Gastroesophageal sphincter (tissue), 4 donors: ENCODE results near the gene NMRK1. TPM values are rescaled to one million over a fixed set of nuclear protein-coding genes. Genes with fewer than 3 reads are reported as not detected.

Experiments used
- ATAC-seq: fragments of 150-250 bp; one replicate; pipeline ENCODE4 v1.9.1; 2016; ENCODE audit warnings: mild to moderate bottlenecking, moderate library complexity
- H3K27ac ChIP-seq, 4 donors: fragments of 200-600 bp; sonication (generic) in 3 of 4; 1 replicate in 3 of 4; 2 replicates in 1 of 4; pipeline ENCODE4 v1.5.1; 2016 to 2019
- H3K27me3 ChIP-seq: fragments of 200-600 bp; sonication (generic); one replicate; pipeline ENCODE4 v1.5.1; 2019
- H3K36me3 ChIP-seq, 2 donors: fragments of 200-600 bp; sonication (generic); one replicate each; pipeline ENCODE4 v1.5.1; 2019; ENCODE audit warnings: control low read depth in 1 of 2
- H3K4me1 ChIP-seq, 3 donors: fragments of 200-600 bp; sonication (generic); 1 replicate in 2 of 3; 2 replicates in 1 of 3; pipeline ENCODE4 v1.5.1; 2016 to 2019; ENCODE audit warnings: control low read depth in 2 of 3
- H3K4me3 ChIP-seq, 2 donors: fragments of 200-600 bp; sonication (generic); one replicate each; pipeline ENCODE4 v1.5.1; 2019; ENCODE audit warnings: mild to moderate bottlenecking in 1 of 2, moderate library complexity in 1 of 2
- H3K9me3 ChIP-seq, 3 donors: fragments of 200-600 bp; sonication (generic); one replicate each; pipeline ENCODE4 v1.5.1; 2017 to 2019; ENCODE audit warnings: control low read depth in 2 of 3
- CTCF ChIP-seq, 4 experiments: fragments of 200-600 bp in 2 of 4; fragments of 450-650 bp in 2 of 4; sonication (generic) in 1 of 4; IDR thresholded peaks; one replicate each; pipeline ENCODE4 v1.5.1; 2017 to 2019; ENCODE audit warnings: antibody characterized with exemption in 4 of 4, mild to moderate bottlenecking in 2 of 4, moderate library complexity in 2 of 4
- EP300 ChIP-seq: sonication (generic); formaldehyde crosslinking; IDR thresholded peaks from one replicate; pipeline ENCODE4 v1.6.1; 2017; ENCODE audit warnings: antibody characterized with exemption, mild to moderate bottlenecking
- POLR2A ChIP-seq, 2 donors: fragments of 450-650 bp; IDR thresholded peaks; one replicate each; pipeline ENCODE4 v1.6.1; 2017; ENCODE audit warnings: antibody characterized with exemption in 2 of 2, mild to moderate bottlenecking in 2 of 2, moderate library complexity in 1 of 2
- POLR2AphosphoS5 ChIP-seq: sonication (generic); formaldehyde crosslinking; IDR thresholded peaks from one replicate; pipeline ENCODE4 v1.6.1; 2017; ENCODE audit warnings: antibody characterized with exemption
- whole genome bisulfite sequencing, 2 donors: methylation state at CpG; one replicate each; pipeline ENCODE4 v1.1.5; 2018; ENCODE audit warnings: low coverage in 1 of 2; 5-methylcytosine and 5-hydroxymethylcytosine counted together
- total RNA-seq, 4 donors: library from RNA; depleted of rRNA; stranded (reverse); fragments of >200 nt; gene quantifications; one replicate each; pipeline ENCODE4 v1.1.0, GENCODE V29; 2016

NMRK1 gene
- total RNA-seq, 4 donors from 2014 or later, result 6.3 to 21.5 (median 13.6) TPM

- TF ChIP-seq CTCF (IDR thresholded peaks at IDR 0.05) (no peak), POLR2A (IDR thresholded peaks at IDR 0.05) (no peak), EP300 (no peak), POLR2AphosphoS5 (no peak)
- WGBS, 2 donors, result 81 to 82% methylated on average over 5 of the region's 5 CpGs
- Histone ChIP-seq H3K4me3 (no peak overlapping the region), H3K27ac (no peak overlapping the region), H3K36me3 (no peaks in the 10 kb centered on the region), H3K9me3 (no peaks in the 10 kb centered on the region), H3K4me1 (no peaks in the 10 kb centered on the region), H3K27me3 (no peaks in the 10 kb centered on the region)
- ATAC-seq, result no peak
These were observed 33.5 kb downstream of the NMRK1 start for GRCh38 chr9:75054368-75055001.

- H3K4me1 ChIP-seq, result no peaks in the 10 kb centered on the region
- H3K27me3 ChIP-seq, result no peaks in the 10 kb centered on the region
- H3K36me3 ChIP-seq, result no peaks in the 10 kb centered on the region
- no CpG with 5 or more reads among the region's 1 CpG for WGBS, 2 donors
- H3K27ac ChIP-seq, result no peak overlapping the region
- H3K9me3 ChIP-seq, result no peaks in the 10 kb centered on the region
- no peak overlapping the region for H3K4me3 ChIP-seq
- ATAC-seq, result no peak
- TF ChIP-seq CTCF (IDR thresholded peaks at IDR 0.05) (no peak), POLR2AphosphoS5 (no peak), POLR2A (IDR thresholded peaks at IDR 0.05) (no peak), EP300 (no peak)
These were observed 34.1 kb downstream of the NMRK1 start for GRCh38 chr9:75053869-75054268.

- TF ChIP-seq POLR2A (IDR thresholded peaks at IDR 0.05) (no peak), EP300 (no peak), CTCF (IDR thresholded peaks at IDR 0.05) (no peak), POLR2AphosphoS5 (no peak)
These were observed 36.7 kb downstream of the NMRK1 start for GRCh38 chr9:75051285-75051684.

GRCh38 chr9:75047506-75047905 is 40.4 kb downstream of the NMRK1 start:
- Histone ChIP-seq H3K4me3 (no peak overlapping the region), H3K9me3 (no peaks in the 10 kb centered on the region), H3K36me3 (no peaks in the 10 kb centered on the region), H3K27ac (no peak overlapping the region), H3K4me1 (no peaks in the 10 kb centered on the region), H3K27me3 (no peaks in the 10 kb centered on the region)
- ATAC-seq, result no peak
- 50% methylated on average over 2 of the region's 2 CpGs for WGBS, 2 donors
- no peak for TF ChIP-seq CTCF (IDR thresholded peaks at IDR 0.05)
- no peak for TF ChIP-seq POLR2AphosphoS5
- TF ChIP-seq POLR2A (IDR thresholded peaks at IDR 0.05), result no peak
- TF ChIP-seq EP300, result no peak

More at GRCh38 chr9:75051285-75051684, 36.7 kb downstream of the NMRK1 start:
- H3K4me1 ChIP-seq, result no peaks in the 10 kb centered on the region
- no peak overlapping the region for H3K27ac ChIP-seq
- no peaks in the 10 kb centered on the region for H3K27me3 ChIP-seq
- H3K9me3 ChIP-seq, result no peaks in the 10 kb centered on the region
- no peaks in the 10 kb centered on the region for H3K36me3 ChIP-seq
- no peak overlapping the region for H3K4me3 ChIP-seq
- no peak for ATAC-seq

GRCh38 chr9:75046725-75047345 is 41.1 kb downstream of the NMRK1 start:
- ATAC-seq, result no peak
- no peak overlapping the region for H3K4me3 ChIP-seq
- WGBS, 2 donors, result no CpG with 5 or more reads among the region's 3 CpGs
- H3K27ac ChIP-seq, result no peak overlapping the region
- H3K27me3 ChIP-seq, result no peaks in the 10 kb centered on the region
- TF ChIP-seq CTCF (IDR thresholded peaks at IDR 0.05), result no peak
- TF ChIP-seq POLR2AphosphoS5, result no peak
- no peak for TF ChIP-seq EP300
- TF ChIP-seq POLR2A (IDR thresholded peaks at IDR 0.05), result no peak
- no peaks in the 10 kb centered on the region for H3K9me3 ChIP-seq
- no peaks in the 10 kb centered on the region for H3K36me3 ChIP-seq
- H3K4me1 ChIP-seq, result no peaks in the 10 kb centered on the region
